ENCODE results near the gene BABAM1. TPM values are rescaled to one million over a fixed set of nuclear protein-coding genes. Genes with fewer than 3 reads are reported as not detected.
"Not testable (repeated sequence)": the region's sequence is repeated elsewhere in the genome, so short reads cannot be mapped to it uniquely, and the experiment has no call there.

Gene BABAM1
- total and polyA plus RNA-seq, 2 donors: 94.4 to 97.0 TPM

- peak; percentile 56 to 89 (median 76) for DNase-seq (ENCODE audit: low read depth in 6 of 9, low spot score in 9 of 9)
- WGBS: 39% methylated on average over 15 of the region's 15 CpGs
These were observed 6.4 kb upstream of the BABAM1 start for GRCh38 chr19:17260842-17261325.

DNA sequence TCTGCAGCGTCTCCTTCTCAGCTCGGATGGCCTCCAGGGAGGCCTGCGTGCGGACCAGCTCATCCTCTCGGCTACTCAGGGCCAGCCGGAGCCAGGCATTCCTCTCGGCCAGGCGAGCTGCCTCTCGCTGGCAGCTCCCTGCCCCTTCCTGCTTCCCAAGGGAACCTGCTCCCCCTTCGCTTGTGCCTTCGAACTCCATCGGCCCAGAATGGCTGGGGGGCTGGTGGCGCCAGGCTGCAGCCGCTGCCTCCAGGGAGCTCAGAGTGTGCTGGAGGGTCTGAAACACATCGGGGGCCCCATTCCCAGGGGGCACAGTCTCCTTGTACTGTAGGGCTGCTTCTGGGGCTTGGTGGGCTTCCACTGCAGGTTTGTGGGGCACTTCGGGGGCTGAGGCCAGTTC is 4.7 kb upstream of the BABAM1 start:
- Histone ChIP-seq H3K27ac (ENCODE audit: low read depth in 1 of 2, low read length in 1 of 2) (no peak overlapping the region), H3K4me1 (ENCODE audit: control insufficient read depth in 2 of 2, insufficient read depth in 2 of 2, low read length in 2 of 2) (peaks cover under 1 to 18% of the 10 kb centered on the region in 2 donors), H3K9me3 (ENCODE audit: control insufficient read depth in 2 of 2, insufficient read depth in 1 of 2, low read length in 1 of 2) (peaks cover 1 to 22% of the 10 kb centered on the region in 2 donors), H3K27me3 (ENCODE audit: control insufficient read depth in 2 of 2, insufficient read depth in 1 of 2, low read length in 1 of 2) (no peaks in the 10 kb centered on the region), H3K4me3 (ENCODE audit: low read length in 2 of 2) (no peak overlapping the region), H3K36me3 (ENCODE audit: control insufficient read depth in 2 of 2, insufficient read depth in 2 of 2, low read length in 1 of 2) (no peaks in the 10 kb centered on the region)
- WGBS: 95% methylated on average over 16 of the region's 16 CpGs
- DNase-seq (ENCODE audit: low read depth in 6 of 9, low spot score in 9 of 9): no peak

More at GRCh38 chr19:17260842-17261325, 6.4 kb upstream of the BABAM1 start:
- no peaks in the 10 kb centered on the region for H3K36me3 ChIP-seq (ENCODE audit: control insufficient read depth in 2 of 2, insufficient read depth in 2 of 2, low read length in 1 of 2)
- H3K27me3 ChIP-seq (ENCODE audit: control insufficient read depth in 2 of 2, insufficient read depth in 1 of 2, low read length in 1 of 2): no peaks in the 10 kb centered on the region
- H3K9me3 ChIP-seq (ENCODE audit: control insufficient read depth in 2 of 2, insufficient read depth in 1 of 2, low read length in 1 of 2): peaks cover 1 to 22% of the 10 kb centered on the region in 2 donors
- H3K4me1 ChIP-seq (ENCODE audit: control insufficient read depth in 2 of 2, insufficient read depth in 2 of 2, low read length in 2 of 2): peaks cover 0 to 9% of the 10 kb centered on the region in 2 donors
- H3K4me3 ChIP-seq (ENCODE audit: low read length in 2 of 2): no peak overlapping the region
- H3K27ac ChIP-seq (ENCODE audit: low read depth in 1 of 2, low read length in 1 of 2): no peak overlapping the region

DNA sequence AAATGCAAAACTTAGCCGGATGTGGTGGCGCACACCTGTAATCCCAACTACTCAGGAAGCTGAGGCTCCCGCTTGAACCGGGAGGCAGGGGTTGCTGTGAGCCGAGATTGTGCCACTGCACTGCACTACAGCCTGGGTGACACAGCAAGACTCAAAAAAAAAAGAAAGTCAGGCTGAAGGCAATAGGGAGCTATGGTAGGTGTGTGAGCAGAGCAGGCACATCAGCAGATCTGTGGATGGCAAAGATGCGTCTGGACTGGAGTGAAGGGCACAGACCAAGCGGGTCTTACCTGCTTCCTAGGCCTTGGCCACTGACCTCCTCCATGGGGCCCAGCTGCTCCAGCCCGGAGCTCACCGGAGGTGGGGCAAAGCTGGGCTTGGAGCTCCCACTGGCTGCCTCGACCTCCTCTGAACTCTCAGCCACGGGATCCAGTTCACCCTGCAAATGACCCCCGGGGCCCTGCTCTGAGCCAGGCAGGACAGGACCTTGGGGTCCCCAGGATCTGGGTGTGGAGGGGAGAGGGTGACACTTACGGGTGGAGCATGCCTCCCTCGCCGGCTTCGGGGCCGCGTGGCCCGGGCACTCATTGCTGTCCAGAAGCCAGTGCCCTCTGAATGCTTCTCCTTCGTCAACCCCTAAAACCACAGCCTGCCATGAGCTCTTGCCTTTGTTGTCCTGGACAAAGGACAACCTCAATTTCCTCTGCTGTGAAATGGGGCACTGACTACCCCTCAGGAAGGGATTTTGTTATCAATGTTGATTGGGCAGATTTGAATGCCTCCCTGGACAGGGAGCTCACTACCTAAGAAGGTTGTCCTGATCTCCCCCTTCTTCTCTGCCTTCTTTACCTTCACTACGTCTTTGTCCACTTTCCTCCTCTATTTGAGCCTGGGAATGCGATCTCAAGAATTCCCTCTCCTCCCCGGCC is 3.3 kb upstream of the BABAM1 start:
- 95% methylated on average over 23 of the region's 23 CpGs for WGBS
- H3K27ac ChIP-seq (ENCODE audit: low read depth in 1 of 2, low read length in 1 of 2): no peak overlapping the region
- no peaks in the 10 kb centered on the region for H3K27me3 ChIP-seq (ENCODE audit: control insufficient read depth in 2 of 2, insufficient read depth in 1 of 2, low read length in 1 of 2)
- H3K9me3 ChIP-seq (ENCODE audit: control insufficient read depth in 2 of 2, insufficient read depth in 1 of 2, low read length in 1 of 2): peaks cover 1 to 17% of the 10 kb centered on the region in 2 donors
- DNase-seq (ENCODE audit: low read depth in 6 of 9, low spot score in 9 of 9): no peak
- peaks cover 7 to 26% of the 10 kb centered on the region in 2 donors for H3K4me1 ChIP-seq (ENCODE audit: control insufficient read depth in 2 of 2, insufficient read depth in 2 of 2, low read length in 2 of 2)
- peaks cover 3 to 4% of the 10 kb centered on the region in 2 donors for H3K36me3 ChIP-seq (ENCODE audit: control insufficient read depth in 2 of 2, insufficient read depth in 2 of 2, low read length in 1 of 2)
- no peak overlapping the region for H3K4me3 ChIP-seq (ENCODE audit: low read length in 2 of 2)

DNA sequence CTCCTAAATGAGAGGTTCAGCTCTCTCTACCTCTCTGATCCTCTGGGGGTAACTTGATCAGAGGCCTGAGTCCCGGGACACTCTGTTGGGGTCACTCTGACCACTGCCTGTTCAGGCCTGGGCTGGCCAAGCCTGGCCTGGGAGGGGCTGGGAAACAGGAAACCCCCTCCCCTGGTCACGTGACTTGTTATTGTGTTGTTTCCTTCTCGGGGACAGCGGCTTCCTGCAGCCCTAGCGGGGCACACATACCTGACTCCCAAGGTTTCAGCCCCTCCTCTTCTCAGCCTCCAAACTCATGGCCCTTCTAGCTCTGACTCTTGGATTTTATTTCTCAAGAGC is 2.6 kb upstream of the BABAM1 start, which contains the start of gene USHBP1:
TSS of gene USHBP1 (minus strand) at position 105 of the 339 bp plus-strand sequence. CDS start 446 bp downstream, outside the sequence.
- 60% methylated on average over 5 of the region's 5 CpGs for WGBS
- no peak within 1 kb of the TSS for H3K27ac ChIP-seq (ENCODE audit: low read depth in 1 of 2, low read length in 1 of 2)

GRCh38 chr19:17266026-17266425 is 1.2 kb upstream of the BABAM1 start:
- H3K4me1 ChIP-seq (ENCODE audit: control insufficient read depth in 2 of 2, insufficient read depth in 2 of 2, low read length in 2 of 2): peaks cover 7 to 26% of the 10 kb centered on the region in 2 donors
- WGBS: 95% methylated on average over 7 of the region's 7 CpGs
- H3K36me3 ChIP-seq (ENCODE audit: control insufficient read depth in 2 of 2, insufficient read depth in 2 of 2, low read length in 1 of 2): peaks cover 5 to 16% of the 10 kb centered on the region in 2 donors
- H3K27me3 ChIP-seq (ENCODE audit: control insufficient read depth in 2 of 2, insufficient read depth in 1 of 2, low read length in 1 of 2): no peaks in the 10 kb centered on the region
- no peaks in the 10 kb centered on the region for H3K9me3 ChIP-seq (ENCODE audit: control insufficient read depth in 2 of 2, insufficient read depth in 1 of 2, low read length in 1 of 2)
- no peak overlapping the region for H3K4me3 ChIP-seq (ENCODE audit: low read length in 2 of 2)
- DNase-seq (ENCODE audit: low read depth in 6 of 9, low spot score in 9 of 9): no peak
- H3K27ac ChIP-seq (ENCODE audit: low read depth in 1 of 2, low read length in 1 of 2): no peak overlapping the region

More for the DNA sequence above, 2.6 kb upstream of the BABAM1 start, which contains the start of gene USHBP1:
- Histone ChIP-seq H3K9me3 (ENCODE audit: control insufficient read depth in 2 of 2, insufficient read depth in 1 of 2, low read length in 1 of 2) (peaks cover 1 to 11% of the 10 kb centered on the region in 2 donors), H3K4me3 (ENCODE audit: low read length in 2 of 2) (no peak within 1 kb of the TSS), H3K4me1 (ENCODE audit: control insufficient read depth in 2 of 2, insufficient read depth in 2 of 2, low read length in 2 of 2) (peaks cover 7 to 26% of the 10 kb centered on the region in 2 donors), H3K27me3 (ENCODE audit: control insufficient read depth in 2 of 2, insufficient read depth in 1 of 2, low read length in 1 of 2) (no peaks in the 10 kb centered on the region), H3K36me3 (ENCODE audit: control insufficient read depth in 2 of 2, insufficient read depth in 2 of 2, low read length in 1 of 2) (peaks cover 5 to 8% of the 10 kb centered on the region in 2 donors)
- peak in 1 of 9 donors; percentile 38 for DNase-seq (ENCODE audit: low read depth in 6 of 9, low spot score in 9 of 9)

GRCh38 chr19:17266589-17266974 is 661 bp upstream of the BABAM1 start:
- 47% methylated on average over 12 of the region's 12 CpGs for WGBS
- Histone ChIP-seq H3K27me3 (ENCODE audit: control insufficient read depth in 2 of 2, insufficient read depth in 1 of 2, low read length in 1 of 2) (no peaks in the 10 kb centered on the region), H3K36me3 (ENCODE audit: control insufficient read depth in 2 of 2, insufficient read depth in 2 of 2, low read length in 1 of 2) (peaks cover 9 to 21% of the 10 kb centered on the region in 2 donors), H3K4me1 (ENCODE audit: control insufficient read depth in 2 of 2, insufficient read depth in 2 of 2, low read length in 2 of 2) (peaks cover 7 to 26% of the 10 kb centered on the region in 2 donors), H3K27ac (ENCODE audit: low read depth in 1 of 2, low read length in 1 of 2) (peak overlapping the region; percentile 47 to 77), H3K4me3 (ENCODE audit: low read length in 2 of 2) (no peak overlapping the region), H3K9me3 (ENCODE audit: control insufficient read depth in 2 of 2, insufficient read depth in 1 of 2, low read length in 1 of 2) (no peaks in the 10 kb centered on the region)
- DNase-seq (ENCODE audit: low read depth in 6 of 9, low spot score in 9 of 9): no peak

DNA sequence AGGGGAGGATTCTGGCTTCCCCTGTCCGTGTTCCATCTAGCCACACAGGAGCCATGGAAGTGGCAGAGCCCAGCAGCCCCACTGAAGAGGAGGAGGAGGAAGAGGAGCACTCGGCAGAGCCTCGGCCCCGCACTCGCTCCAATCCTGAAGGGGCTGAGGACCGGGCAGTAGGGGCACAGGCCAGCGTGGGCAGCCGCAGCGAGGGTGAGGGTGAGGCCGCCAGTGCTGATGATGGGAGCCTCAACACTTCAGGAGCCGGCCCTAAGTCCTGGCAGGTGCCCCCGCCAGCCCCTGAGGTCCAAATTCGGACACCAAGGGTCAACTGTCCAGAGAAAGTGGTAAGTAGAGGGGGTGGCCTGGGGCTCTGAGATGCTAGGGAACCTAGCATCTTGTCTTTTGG is 1.5 kb downstream of the BABAM1 start:
- Histone ChIP-seq H3K27me3 (ENCODE audit: control insufficient read depth in 2 of 2, insufficient read depth in 1 of 2, low read length in 1 of 2) (no peaks in the 10 kb centered on the region), H3K9me3 (ENCODE audit: control insufficient read depth in 2 of 2, insufficient read depth in 1 of 2, low read length in 1 of 2) (no peaks in the 10 kb centered on the region), H3K36me3 (ENCODE audit: control insufficient read depth in 2 of 2, insufficient read depth in 2 of 2, low read length in 1 of 2) (peaks cover 20 to 36% of the 10 kb centered on the region in 2 donors), H3K27ac (ENCODE audit: low read depth in 1 of 2, low read length in 1 of 2) (no peak overlapping the region), H3K4me1 (ENCODE audit: control insufficient read depth in 2 of 2, insufficient read depth in 2 of 2, low read length in 2 of 2) (peaks cover 7 to 26% of the 10 kb centered on the region in 2 donors), H3K4me3 (ENCODE audit: low read length in 2 of 2) (no peak overlapping the region)
- WGBS: 98% methylated on average over 13 of the region's 13 CpGs
- DNase-seq (ENCODE audit: low read depth in 6 of 9, low spot score in 9 of 9): no peak

DNA sequence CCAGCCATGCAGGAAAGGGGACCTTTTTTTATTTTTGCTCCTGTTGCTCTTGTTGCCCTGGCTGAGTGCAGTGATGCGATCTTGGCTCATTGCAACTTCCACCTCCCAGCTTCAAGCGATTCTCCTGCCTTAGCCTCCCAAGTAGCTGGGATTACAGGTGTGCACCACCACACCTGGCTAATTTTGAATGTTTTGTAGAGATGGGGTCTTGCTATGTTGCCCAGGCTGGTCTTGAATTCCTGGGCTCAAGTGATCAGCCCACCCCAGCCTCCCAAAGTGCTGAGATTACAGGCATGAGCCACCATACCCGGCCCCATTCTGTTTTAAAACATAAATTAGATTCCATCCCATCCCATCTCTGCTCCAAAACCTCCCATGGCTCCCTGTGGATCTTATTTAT is 7.6 kb downstream of the BABAM1 start:
- H3K4me1 ChIP-seq (ENCODE audit: control insufficient read depth in 2 of 2, insufficient read depth in 2 of 2, low read length in 2 of 2); H3K27ac ChIP-seq (ENCODE audit: low read depth in 1 of 2, low read length in 1 of 2); H3K9me3 ChIP-seq (ENCODE audit: control insufficient read depth in 2 of 2, insufficient read depth in 1 of 2, low read length in 1 of 2); H3K4me3 ChIP-seq (ENCODE audit: low read length in 2 of 2); DNase-seq (ENCODE audit: low read depth in 6 of 9, low spot score in 9 of 9); H3K27me3 ChIP-seq (ENCODE audit: control insufficient read depth in 2 of 2, insufficient read depth in 1 of 2, low read length in 1 of 2): not testable (repeated sequence)
- H3K36me3 ChIP-seq (ENCODE audit: control insufficient read depth in 2 of 2, insufficient read depth in 2 of 2, low read length in 1 of 2): peaks cover 56 to 77% of the 10 kb centered on the region in 2 donors
- 99% methylated on average over 3 of the region's 3 CpGs for WGBS
